GM21360 (cell line): ENCODE results near the gene PGS1.
"Not testable (repeated sequence)": the region's sequence is repeated elsewhere in the genome, so short reads cannot be mapped to it uniquely, and the experiment has no call there.

Source experiments
- ATAC-seq: cut with Tn5 transposase; IDR thresholded peaks from one replicate; pipeline ENCODE4 v1.9.1; 2021; ENCODE audit warnings: mild to moderate bottlenecking, moderate library complexity; ENCODE audit not compliant: unreplicated experiment

The PGS1 gene

GRCh38 chr17:78438694-78439325 lies 60.4 kb downstream of the PGS1 start:
- ATAC-seq, result no peak

GRCh38 chr17:78441271-78441971 lies 63.0 kb downstream of the PGS1 start:
- ATAC-seq, result no peak

GRCh38 chr17:78442648-78443218 lies 64.3 kb downstream of the PGS1 start:
- ATAC-seq, result no peak

- no peak for ATAC-seq
These were observed 65.9 kb downstream of the PGS1 start for GRCh38 chr17:78444392-78444791.

- ATAC-seq, result no peak
These were observed 68.4 kb downstream of the PGS1 start for GRCh38 chr17:78446833-78447232.

GRCh38 chr17:78448356-78448993 lies 70.0 kb downstream of the PGS1 start:
- ATAC-seq, result no peak

GRCh38 chr17:78449983-78450595 lies 71.6 kb downstream of the PGS1 start:
- no peak for ATAC-seq

GRCh38 chr17:78450696-78451345 lies 72.4 kb downstream of the PGS1 start:
- no peak for ATAC-seq

- no peak for ATAC-seq
These were observed 73.3 kb downstream of the PGS1 start for GRCh38 chr17:78451753-78452152.

- ATAC-seq, result no peak
These were observed 75.9 kb downstream of the PGS1 start for GRCh38 chr17:78454346-78454745.

- no peak for ATAC-seq
These were observed 79.6 kb downstream of the PGS1 start for GRCh38 chr17:78458091-78458490.

- ATAC-seq, result no peak
These were observed 80.4 kb downstream of the PGS1 start for GRCh38 chr17:78458736-78459335.

- no peak for ATAC-seq
These were observed 81.2 kb downstream of the PGS1 start for GRCh38 chr17:78459696-78460095.

- ATAC-seq, result no peak
These were observed 81.8 kb downstream of the PGS1 start for GRCh38 chr17:78460176-78460675.

- no peak for ATAC-seq
These were observed 82.7 kb downstream of the PGS1 start for GRCh38 chr17:78460951-78461798.

- no peak for ATAC-seq
These were observed 83.3 kb downstream of the PGS1 start for GRCh38 chr17:78461799-78462053.

- ATAC-seq, result no peak
These were observed 83.7 kb downstream of the PGS1 start for GRCh38 chr17:78462148-78462547.

- not testable (repeated sequence) for ATAC-seq
These were observed 87.8 kb downstream of the PGS1 start for GRCh38 chr17:78466109-78466785.
